Lower lobe of right lung (tissue), 2 donors: ENCODE data around the gene ADAMTSL1. TPM values are rescaled to one million over a fixed set of nuclear protein-coding genes. Genes with fewer than 3 reads are reported as not detected.

Experiments
- ATAC-seq, 2 donors: fragments of 200-7000 bp; cut with Tn5 transposase; one replicate each; pipeline ENCODE4 v1.9.1; 2020 to 2022; ENCODE audit warnings: mild to moderate bottlenecking in 2 of 2, moderate library complexity in 2 of 2
- DNase-seq: peaks from one replicate; pipeline ENCODE4 v3.0.0-alpha.2; 2020
- H3K27ac ChIP-seq: fragments of 200-600 bp; one replicate; pipeline ENCODE4 v1.8.0; 2022
- H3K27me3 ChIP-seq: fragments of 200-600 bp; one replicate; pipeline ENCODE4 v1.8.0; 2022; ENCODE audit warnings: low read depth
- H3K36me3 ChIP-seq: fragments of 200-600 bp; one replicate; pipeline ENCODE4 v1.8.0; 2022; ENCODE audit warnings: mild to moderate bottlenecking
- H3K4me1 ChIP-seq: fragments of 200-600 bp; one replicate; pipeline ENCODE4 v1.8.0; 2022
- H3K4me3 ChIP-seq: fragments of 200-600 bp; one replicate; pipeline ENCODE4 v1.8.0; 2022; ENCODE audit warnings: mild to moderate bottlenecking
- H3K9me3 ChIP-seq: fragments of 200-600 bp; one replicate; pipeline ENCODE4 v1.8.0; 2022
- CTCF ChIP-seq: fragments of 200-600 bp; IDR thresholded peaks from one replicate; pipeline ENCODE4 v1.8.0; 2022; ENCODE audit warnings: antibody characterized with exemption, mild to moderate bottlenecking
- intact Hi-C: fragments of 100-400 bp; cut with DNase I; formaldehyde crosslinking; loops from one replicate; pipeline ENCODE4 v1.11.0; 2022
- total RNA-seq: library from RNA; stranded (reverse); fragmentation: NEBNext Ultra II Directional; extraction: Animal tissue kit (Norgen Biotek cat#: 25700); gene quantifications from one replicate; pipeline ENCODE4 v1.2.1, GENCODE V29; 2021
- donor health status: DM: no; HTN: yes; CAD: no; lungs with severe emphysema.

Gene ADAMTSL1
- total RNA-seq, 1 donor from 2014 or later: 3.7 TPM

DNA sequence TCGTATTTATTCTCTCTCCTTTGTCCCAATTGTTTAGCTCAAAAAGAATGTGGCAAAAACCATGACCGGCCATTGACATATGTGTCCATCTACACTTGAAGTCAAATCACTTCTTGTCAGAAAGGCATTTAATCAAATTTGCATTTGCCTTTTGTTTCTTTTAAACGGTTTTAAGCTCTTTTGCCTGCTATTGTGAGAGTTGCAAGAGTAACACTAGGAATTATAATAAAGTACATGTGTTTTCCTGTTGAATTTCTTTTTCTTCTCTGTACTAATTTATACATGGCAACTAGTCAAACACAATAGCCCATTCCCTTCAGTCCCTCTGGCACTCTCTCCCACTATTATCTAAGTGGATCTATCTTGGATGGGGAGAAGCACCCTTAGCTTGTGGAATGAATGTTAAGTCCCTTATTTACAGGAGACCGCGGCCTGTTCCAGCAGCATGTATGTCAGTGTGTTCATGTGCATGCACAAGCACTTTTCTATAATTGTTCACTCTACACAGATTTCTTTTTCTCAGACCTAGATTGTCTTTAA, 3.2 kb downstream of the ADAMTSL1 start:
- no peaks in the 10 kb centered on the region for H3K27me3 ChIP-seq
- no peak overlapping the region for H3K27ac ChIP-seq
- peaks cover 8% of the 10 kb centered on the region for H3K4me1 ChIP-seq
- no peak overlapping the region for H3K4me3 ChIP-seq
- TF ChIP-seq CTCF: no peak
- H3K9me3 ChIP-seq: no peaks in the 10 kb centered on the region
- H3K36me3 ChIP-seq: no peaks in the 10 kb centered on the region
- intact Hi-C loops: no loop called here
- ATAC-seq (no peak), DNase-seq (no peak)

DNA sequence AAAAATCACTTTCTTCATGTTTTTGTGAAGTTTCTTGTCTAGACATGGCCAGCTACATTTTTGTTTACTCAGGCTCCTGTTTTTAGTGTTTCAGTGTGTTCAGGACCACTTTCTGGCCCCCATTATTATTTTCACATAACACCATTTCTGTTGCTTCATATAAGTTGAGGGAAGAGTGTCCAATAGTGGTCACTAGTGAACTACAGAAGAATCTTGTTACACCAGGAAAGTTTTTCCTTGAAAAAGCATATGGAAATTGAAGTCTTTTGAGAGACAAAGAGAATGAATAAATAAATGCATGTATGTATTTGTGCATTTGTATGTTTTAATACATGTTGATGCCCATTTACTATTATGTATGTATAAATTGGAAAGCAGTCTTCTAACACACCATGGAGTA, 3.8 kb downstream of the ADAMTSL1 start:
- no peak for ATAC-seq
- no peak overlapping the region for H3K27ac ChIP-seq

GRCh38 chr9:18478501-18479361, 4.8 kb downstream of the ADAMTSL1 start:
- intact Hi-C loops: no loop called here
- Histone ChIP-seq H3K9me3 (no peaks in the 10 kb centered on the region), H3K27ac (no peak overlapping the region), H3K4me3 (no peak overlapping the region), H3K27me3 (no peaks in the 10 kb centered on the region), H3K4me1 (peaks cover 8% of the 10 kb centered on the region), H3K36me3 (no peaks in the 10 kb centered on the region)
- ATAC-seq (no peak), DNase-seq (no peak)
- no peak for TF ChIP-seq CTCF

More for the DNA sequence above, 3.8 kb downstream of the ADAMTSL1 start:
- no peaks in the 10 kb centered on the region for H3K27me3 ChIP-seq
- H3K9me3 ChIP-seq: no peaks in the 10 kb centered on the region
- no peak for DNase-seq
- no peaks in the 10 kb centered on the region for H3K36me3 ChIP-seq
- H3K4me3 ChIP-seq: no peak overlapping the region
- intact Hi-C loops: no loop called here
- H3K4me1 ChIP-seq: peaks cover 8% of the 10 kb centered on the region
- no peak for TF ChIP-seq CTCF

DNA sequence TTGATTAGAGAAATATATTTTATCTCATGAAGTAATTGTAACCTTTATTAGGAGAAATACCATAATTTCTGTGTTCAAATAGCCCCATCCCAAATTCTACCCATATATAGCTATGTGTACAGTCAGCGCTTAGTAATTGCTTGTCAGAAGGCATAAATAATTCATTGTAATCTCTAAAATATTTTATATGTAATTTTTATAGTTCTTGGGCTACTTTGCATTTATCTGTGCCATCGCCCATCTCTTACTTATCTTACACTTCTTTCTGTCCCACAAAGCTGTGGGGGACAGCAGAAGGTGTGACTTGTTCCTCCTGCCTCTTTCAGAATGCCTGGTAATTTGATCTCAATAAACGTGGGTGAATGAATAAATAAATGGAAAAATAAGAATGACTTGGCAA, 5.5 kb downstream of the ADAMTSL1 start:
- H3K4me1 ChIP-seq: peaks cover 7% of the 10 kb centered on the region
- no peak for TF ChIP-seq CTCF
- no peak overlapping the region for H3K27ac ChIP-seq
- no peaks in the 10 kb centered on the region for H3K27me3 ChIP-seq
- no peaks in the 10 kb centered on the region for H3K9me3 ChIP-seq
- ATAC-seq (no peak), DNase-seq (no peak)
- H3K36me3 ChIP-seq: no peaks in the 10 kb centered on the region
- intact Hi-C loops: no loop called here
- H3K4me3 ChIP-seq: no peak overlapping the region

DNA sequence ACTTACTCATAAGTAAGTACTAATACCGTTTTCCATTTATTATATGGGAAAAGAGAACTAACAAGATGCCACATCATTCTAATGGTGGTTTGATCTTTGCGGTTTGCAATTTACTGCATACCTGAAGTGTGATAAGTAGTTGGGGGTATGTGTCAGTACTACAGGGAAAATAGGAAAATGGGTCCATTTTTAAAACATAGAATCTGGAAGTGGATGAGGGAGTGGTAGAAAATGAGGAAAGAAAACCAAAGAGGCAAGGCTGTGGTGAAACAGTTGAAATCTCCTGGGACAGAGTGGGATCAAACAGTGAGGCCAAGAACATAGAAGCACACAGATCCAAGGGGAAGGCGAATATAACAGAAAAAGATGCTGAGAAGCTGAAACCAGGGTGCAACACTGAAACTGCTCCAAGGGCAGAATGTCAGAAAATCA, 6.7 kb downstream of the ADAMTSL1 start:
- no peak for TF ChIP-seq CTCF
- Histone ChIP-seq H3K27me3 (no peaks in the 10 kb centered on the region), H3K4me3 (no peak overlapping the region), H3K27ac (no peak overlapping the region), H3K4me1 (no peaks in the 10 kb centered on the region), H3K9me3 (no peaks in the 10 kb centered on the region), H3K36me3 (no peaks in the 10 kb centered on the region)
- ATAC-seq (no peak), DNase-seq (no peak)
- intact Hi-C loops: no loop called here
